Uterus (tissue), 4 donors: ENCODE data around the gene SPG11. TPM values are rescaled to one million over a fixed set of nuclear protein-coding genes. Genes with fewer than 3 reads are reported as not detected.
"Not testable (repeated sequence)": the region's sequence is repeated elsewhere in the genome, so short reads cannot be mapped to it uniquely, and the experiment has no call there.

Experiments
- DNase-seq, 2 donors: peaks; one replicate each; pipeline ENCODE4 v3.0.0-alpha.2; 2019 to 2020
- H3K27ac ChIP-seq, 2 donors: fragments of 200-600 bp; sonication (generic); 1 replicate in 1 of 2; 2 replicates in 1 of 2; pipeline ENCODE4 v1.5.1; 2016 to 2018
- H3K27me3 ChIP-seq, 2 donors: fragments of 200-600 bp; sonication (generic); one replicate each; pipeline ENCODE4 v1.5.1; 2018 to 2019; ENCODE audit warnings: control low read depth in 1 of 2
- H3K36me3 ChIP-seq, 2 donors: fragments of 200-600 bp; sonication (generic); one replicate each; pipeline ENCODE4 v1.5.1; 2019; ENCODE audit warnings: control low read depth in 1 of 2
- H3K4me1 ChIP-seq, 2 donors: fragments of 200-600 bp; sonication (generic); one replicate each; pipeline ENCODE4 v1.5.1; 2018 to 2019; ENCODE audit warnings: control low read depth in 1 of 2
- H3K4me3 ChIP-seq, 2 donors: fragments of 200-600 bp; sonication (generic); 1 replicate in 1 of 2; 2 replicates in 1 of 2; pipeline ENCODE4 v1.5.1; 2018 to 2019; ENCODE audit warnings: mild to moderate bottlenecking in 1 of 2
- H3K9me3 ChIP-seq, 2 donors: fragments of 200-600 bp; sonication (generic); one replicate each; pipeline ENCODE4 v1.5.1; 2019; ENCODE audit warnings: control low read depth in 1 of 2
- CTCF ChIP-seq, 4 experiments: fragments of 200-600 bp in 2 of 4; fragments of 450-650 bp in 2 of 4; sonication (generic) in 2 of 4; IDR thresholded peaks; one replicate each; pipeline ENCODE4 v1.5.1; 2016 to 2019; ENCODE audit warnings: antibody characterized with exemption in 4 of 4, mild to moderate bottlenecking in 2 of 4, moderate library complexity in 1 of 4
- POLR2A ChIP-seq, 2 donors: fragments of 450-650 bp; IDR thresholded peaks; one replicate each; pipeline ENCODE4 v1.6.1; 2016; ENCODE audit warnings: antibody characterized with exemption in 2 of 2, mild to moderate bottlenecking in 1 of 2, moderate library complexity in 1 of 2
- intact Hi-C: fragments of 100-400 bp; cut with DNase I; formaldehyde crosslinking; loops from one replicate; pipeline ENCODE4 v1.15.1; 2023; ENCODE audit warnings: low total_unique reads
- total RNA-seq, 4 donors: library from RNA; depleted of rRNA in 3 of 4; stranded (reverse); fragments of >200 nt in 3 of 4; gene quantifications; one replicate each; pipeline versions ENCODE4 v1.1.0 to v1.2.4, GENCODE V29; 2014 to 2023
- donor health status: DM: yes; HTN: yes; CAD: no.

SPG11 gene
- total RNA-seq, 4 donors from 2014 or later: 34.1 to 88.0 (median 80.6) TPM

- Histone ChIP-seq H3K4me1 (no peaks in the 10 kb centered on the region), H3K9me3 (no peaks in the 10 kb centered on the region), H3K27ac (no peak overlapping the region), H3K36me3 (no peaks in the 10 kb centered on the region), H3K27me3 (no peaks in the 10 kb centered on the region), H3K4me3 (no peak overlapping the region)
- TF ChIP-seq CTCF (IDR thresholded peaks at IDR 0.05) (no peak), POLR2A (IDR thresholded peaks at IDR 0.05) (no peak)
- intact Hi-C loops: no loop called here
- no peak for DNase-seq
Measured at GRCh38 chr15:44641651-44642050, 21.8 kb downstream of the SPG11 start.

GRCh38 chr15:44636976-44637375 is 26.5 kb downstream of the SPG11 start:
- Histone ChIP-seq H3K4me1 (no peaks in the 10 kb centered on the region), H3K36me3 (no peaks in the 10 kb centered on the region), H3K27me3 (no peaks in the 10 kb centered on the region), H3K4me3 (no peak overlapping the region), H3K27ac (no peak overlapping the region), H3K9me3 (no peaks in the 10 kb centered on the region)
- DNase-seq: no peak
- intact Hi-C loops: no loop called here
- no peak for TF ChIP-seq CTCF (IDR thresholded peaks at IDR 0.05)
- no peak for TF ChIP-seq POLR2A (IDR thresholded peaks at IDR 0.05)

- Histone ChIP-seq H3K9me3 (no peaks in the 10 kb centered on the region), H3K36me3 (no peaks in the 10 kb centered on the region), H3K4me1 (no peaks in the 10 kb centered on the region), H3K27me3 (no peaks in the 10 kb centered on the region), H3K27ac (no peak overlapping the region), H3K4me3 (no peak overlapping the region)
- no peak for DNase-seq
- TF ChIP-seq CTCF (IDR thresholded peaks at IDR 0.05): no peak
- no peak for TF ChIP-seq POLR2A (IDR thresholded peaks at IDR 0.05)
- intact Hi-C loops: no loop called here
Measured at GRCh38 chr15:44633603-44634002, 29.9 kb downstream of the SPG11 start.

- H3K4me1 ChIP-seq, H3K9me3 ChIP-seq, DNase-seq, H3K4me3 ChIP-seq, H3K27me3 ChIP-seq, H3K36me3 ChIP-seq, H3K27ac ChIP-seq: not testable (repeated sequence)
- intact Hi-C loops: loop anchor here (10.0 kb wide), 1 partner anchor 60 kb away; no protein-coding TSS in a partner anchor
Measured at GRCh38 chr15:44625286-44625685, 38.2 kb downstream of the SPG11 start.

GRCh38 chr15:44623178-44623577 is 40.3 kb downstream of the SPG11 start:
- H3K4me1 ChIP-seq: no peaks in the 10 kb centered on the region
- H3K36me3 ChIP-seq: no peaks in the 10 kb centered on the region
- H3K27me3 ChIP-seq: no peaks in the 10 kb centered on the region
- DNase-seq: no peak
- H3K4me3 ChIP-seq: no peak overlapping the region
- intact Hi-C loops: loop anchor here (10.0 kb wide), 1 partner anchor 62 kb away; no protein-coding TSS in a partner anchor
- no peaks in the 10 kb centered on the region for H3K9me3 ChIP-seq
- TF ChIP-seq POLR2A (IDR thresholded peaks at IDR 0.05) (no peak), CTCF (IDR thresholded peaks at IDR 0.05) (no peak)
- H3K27ac ChIP-seq: no peak overlapping the region

GRCh38 chr15:44620081-44620480 is 43.4 kb downstream of the SPG11 start:
- Histone ChIP-seq H3K4me1 (no peaks in the 10 kb centered on the region), H3K4me3 (no peak overlapping the region), H3K27me3 (no peaks in the 10 kb centered on the region), H3K36me3 (no peaks in the 10 kb centered on the region), H3K27ac (no peak overlapping the region), H3K9me3 (no peaks in the 10 kb centered on the region)
- DNase-seq: no peak
- intact Hi-C loops: loop anchor here (10.0 kb wide), 1 partner anchor 65 kb away; no protein-coding TSS in a partner anchor
- no peak for TF ChIP-seq CTCF (IDR thresholded peaks at IDR 0.05)
- TF ChIP-seq POLR2A (IDR thresholded peaks at IDR 0.05): no peak
